Keratinocyte (primary cell): ENCODE results near the gene VPS26B. TPM values are rescaled to one million over a fixed set of nuclear protein-coding genes. Genes with fewer than 3 reads are reported as not detected.
A peak's percentile ranks its signal among the peaks of the same experiment; 100 is the strongest.

ENCODE experiments used
- DNase-seq: peaks from one replicate; pipeline ENCODE4 v3.0.0-alpha.2; 2011; ENCODE audit warnings: low read depth, missing footprints, low spot score
- FAIRE-seq: peaks from 2 replicates; lab custom pipeline; 2011; peaks lifted over from hg19 to GRCh38; lab: Jason Lieb, UNC
- H2AFZ ChIP-seq: 2 replicates; pipeline ENCODE4 v1.6.0; 2012; ENCODE audit warnings: low read length, control low read depth, inconsistent platforms; ENCODE audit not compliant: control insufficient read depth
- H3K27ac ChIP-seq: 2 replicates; pipeline ENCODE4 v1.5.1; 2011; ENCODE audit warnings: low read length; ENCODE audit not compliant: control insufficient read depth, insufficient read depth
- H3K27me3 ChIP-seq: 3 replicates; pipeline ENCODE4 v1.6.0; 2011; ENCODE audit warnings: low read length; ENCODE audit not compliant: control insufficient read depth, insufficient read depth; ENCODE audit errors: extremely low read depth
- H3K36me3 ChIP-seq, 2 experiments: 2 replicates in 1 of 2; 3 replicates in 1 of 2; pipeline ENCODE4 v1.5.1; 2011; ENCODE audit warnings: low read length in 2 of 2, mild to moderate bottlenecking in 1 of 2; ENCODE audit not compliant: control insufficient read depth in 2 of 2, insufficient read depth in 2 of 2; ENCODE audit errors: extremely low read depth in 1 of 2
- H3K4me1 ChIP-seq: 3 replicates; pipeline ENCODE4 v1.5.1; 2011; ENCODE audit warnings: low read length; ENCODE audit not compliant: control insufficient read depth, insufficient read depth; ENCODE audit errors: extremely low read depth
- H3K4me2 ChIP-seq: 3 replicates; pipeline ENCODE4 v1.6.0; 2011; ENCODE audit warnings: low read depth, low read length; ENCODE audit not compliant: control insufficient read depth, insufficient read depth; ENCODE audit errors: extremely low read depth
- H3K4me3 ChIP-seq, 3 experiments: fragments of 200-600 bp in 1 of 3; sonication (generic) in 1 of 3; 2 replicates in 2 of 3; 3 replicates in 1 of 3; pipeline ENCODE4 v1.5.1; 2011 to 2016; ENCODE audit warnings: low read length in 3 of 3, mild to moderate bottlenecking in 3 of 3, control low read depth in 2 of 3, inconsistent platforms in 1 of 3, low read depth in 1 of 3, mixed read lengths in 1 of 3, mixed run types in 1 of 3, moderate library complexity in 1 of 3; ENCODE audit not compliant: control insufficient read depth in 2 of 3, insufficient read depth in 2 of 3; ENCODE audit errors: extremely low read depth in 1 of 3
- H3K79me2 ChIP-seq: 2 replicates; pipeline ENCODE4 v1.6.0; 2012; ENCODE audit warnings: low read length; ENCODE audit not compliant: control insufficient read depth, insufficient read depth
- H3K9ac ChIP-seq: 3 replicates; pipeline ENCODE4 v1.6.0; 2011; ENCODE audit warnings: low read length; ENCODE audit not compliant: control insufficient read depth, insufficient read depth; ENCODE audit errors: extremely low read depth
- H3K9me1 ChIP-seq: 3 replicates; pipeline ENCODE4 v1.6.0; 2011; ENCODE audit warnings: low read length; ENCODE audit not compliant: control insufficient read depth, insufficient read depth; ENCODE audit errors: extremely low read depth
- H3K9me3 ChIP-seq: 2 replicates; pipeline ENCODE4 v1.5.1; 2012; ENCODE audit warnings: low read depth, low read length; ENCODE audit not compliant: control insufficient read depth
- H4K20me1 ChIP-seq: 3 replicates; pipeline ENCODE4 v1.6.0; 2011; ENCODE audit warnings: low read length; ENCODE audit not compliant: control insufficient read depth, insufficient read depth; ENCODE audit errors: extremely low read depth
- EZH2 ChIP-seq: IDR thresholded peaks from one replicate; pipeline ENCODE4 v1.6.1; 2012; ENCODE audit warnings: inconsistent platforms, mild to moderate bottlenecking, low read length, moderate library complexity
- dilution Hi-C: fragments of 300-500 bp; cut with MboI; formaldehyde crosslinking; loops from one replicate; pipeline ENCODE4 v1.7.0; 2020; ENCODE audit warnings: low sequenced_read_pairs; ENCODE audit not compliant: extremely low pct_ligation_motif_present
- polyA plus RNA-seq, 5 experiments: library from polyadenylated mRNA; depleted of rRNA in 3 of 5; stranded (reverse) in 3 of 5; stranded (forward) in 1 of 5; unstranded in 1 of 5; fragments of >200 nt; gene quantifications; 1 replicate in 1 of 5; 2 replicates in 3 of 5; 3 replicates in 1 of 5; pipeline versions ENCODE4 v1.2.1 to v1.2.3, GENCODE V29; 2011 to 2012; ENCODE audit warnings: missing spikeins in 2 of 5, low read depth in 1 of 5, low replicate concordance in 1 of 5
- TF ChIP-seq, protein P1 (sequence below), 3 experiments: IDR thresholded peaks in 1 of 3; conservative IDR thresholded peaks in 1 of 3; optimal IDR thresholded peaks in 1 of 3; 2 replicates in 2 of 3; 3 replicates in 1 of 3; pipeline versions ENCODE3 to v1.5.1; 2011; ENCODE audit warnings: low read length in 3 of 3, mild to moderate bottlenecking in 3 of 3, moderate library complexity in 2 of 3, control low read depth in 1 of 3, inconsistent platforms in 1 of 3; ENCODE audit not compliant: insufficient read depth in 2 of 3; ENCODE audit errors: extremely low read depth in 1 of 3

The VPS26B gene
- polyA plus RNA-seq, 1 donor (not counting 4 experiments of a cell fraction or from before 2014, with no cell fraction given) = 46.9 TPM

DNA sequence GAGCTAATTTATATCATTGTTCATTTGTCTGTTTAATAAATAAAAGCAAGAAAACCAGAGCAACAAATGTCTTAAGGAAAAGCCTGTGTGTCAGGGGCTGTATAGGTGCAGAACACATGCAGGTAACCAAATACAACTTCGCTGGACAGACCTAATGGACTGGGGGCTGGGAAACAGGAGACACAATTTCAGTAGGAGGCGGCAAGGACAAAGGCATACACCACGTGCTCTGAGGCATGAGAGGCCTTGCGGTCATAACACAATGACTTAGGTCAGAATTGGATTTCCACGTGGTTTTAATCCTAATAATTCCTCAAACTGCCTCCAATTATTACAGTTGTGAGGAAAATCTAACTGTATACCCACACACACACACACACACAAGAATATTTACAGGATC, 43.0 kb downstream of the VPS26B start:
- Histone ChIP-seq H3K36me3 (peaks cover 4 to 6% of the 10 kb centered on the region in 2 experiments), H3K79me2 (peaks cover 4% of the 10 kb centered on the region), H3K9me3 (no peaks in the 10 kb centered on the region), H4K20me1 (no peaks in the 10 kb centered on the region), H2AFZ (peak overlapping the region; percentile 12), H3K27me3 (no peaks in the 10 kb centered on the region), H3K27ac (peak overlapping the region; percentile 69), H3K4me1 (peaks cover 32% of the 10 kb centered on the region), H3K4me2 (peak overlapping the region; percentile 28), H3K9ac (no peak overlapping the region), H3K4me3 (no peak overlapping the region), H3K9me1 (no peaks in the 10 kb centered on the region)
- no peak for FAIRE-seq
- no peak for DNase-seq
- TF ChIP-seq, protein P1, sequence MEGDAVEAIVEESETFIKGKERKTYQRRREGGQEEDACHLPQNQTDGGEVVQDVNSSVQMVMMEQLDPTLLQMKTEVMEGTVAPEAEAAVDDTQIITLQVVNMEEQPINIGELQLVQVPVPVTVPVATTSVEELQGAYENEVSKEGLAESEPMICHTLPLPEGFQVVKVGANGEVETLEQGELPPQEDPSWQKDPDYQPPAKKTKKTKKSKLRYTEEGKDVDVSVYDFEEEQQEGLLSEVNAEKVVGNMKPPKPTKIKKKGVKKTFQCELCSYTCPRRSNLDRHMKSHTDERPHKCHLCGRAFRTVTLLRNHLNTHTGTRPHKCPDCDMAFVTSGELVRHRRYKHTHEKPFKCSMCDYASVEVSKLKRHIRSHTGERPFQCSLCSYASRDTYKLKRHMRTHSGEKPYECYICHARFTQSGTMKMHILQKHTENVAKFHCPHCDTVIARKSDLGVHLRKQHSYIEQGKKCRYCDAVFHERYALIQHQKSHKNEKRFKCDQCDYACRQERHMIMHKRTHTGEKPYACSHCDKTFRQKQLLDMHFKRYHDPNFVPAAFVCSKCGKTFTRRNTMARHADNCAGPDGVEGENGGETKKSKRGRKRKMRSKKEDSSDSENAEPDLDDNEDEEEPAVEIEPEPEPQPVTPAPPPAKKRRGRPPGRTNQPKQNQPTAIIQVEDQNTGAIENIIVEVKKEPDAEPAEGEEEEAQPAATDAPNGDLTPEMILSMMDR (optimal IDR thresholded peaks at IDR 0.05 in 1 of 3, IDR thresholded peaks at IDR 0.05 in 1 of 3, conservative IDR thresholded peaks at IDR 0.05 in 1 of 3; ENCODE audit: extremely low read depth in 1 of 3, insufficient read depth in 2 of 3, low read length in 3 of 3) = no peak
- no peak for TF ChIP-seq EZH2
- dilution Hi-C loops = no loop called here

DNA sequence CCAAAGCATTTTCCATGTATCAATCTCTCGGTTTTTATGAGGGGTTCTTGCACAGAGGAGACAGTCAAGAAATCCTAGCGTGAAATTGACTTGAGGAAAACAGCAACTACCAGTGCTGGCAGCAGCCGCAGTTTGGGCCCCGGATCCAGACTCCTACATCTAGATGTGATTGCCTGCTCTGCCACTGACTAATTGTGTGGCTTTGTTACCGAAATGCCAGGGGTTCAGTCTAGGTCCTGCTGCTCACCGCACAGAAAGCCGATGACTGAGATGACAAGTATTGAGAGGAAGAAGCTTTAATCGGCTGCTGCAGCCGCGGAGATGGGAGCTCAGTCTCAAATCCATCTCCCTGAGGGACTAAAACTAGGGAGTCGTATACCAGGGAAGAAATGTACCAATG, 43.5 kb downstream of the VPS26B start:
- dilution Hi-C loops = no loop called here
- H3K27ac ChIP-seq = no peak overlapping the region

More for the DNA sequence above, 43.5 kb downstream of the VPS26B start:
- no peak overlapping the region for H3K4me2 ChIP-seq
- H3K9ac ChIP-seq = no peak overlapping the region
- TF ChIP-seq EZH2 = no peak
- TF ChIP-seq, protein P1 (optimal IDR thresholded peaks at IDR 0.05 in 1 of 3, IDR thresholded peaks at IDR 0.05 in 1 of 3, conservative IDR thresholded peaks at IDR 0.05 in 1 of 3; ENCODE audit: extremely low read depth in 1 of 3, insufficient read depth in 2 of 3, low read length in 3 of 3) = no peak
- no peak overlapping the region for H3K4me3 ChIP-seq
- H3K27me3 ChIP-seq = no peaks in the 10 kb centered on the region
- DNase-seq = no peak
- peaks cover 4% of the 10 kb centered on the region for H3K79me2 ChIP-seq
- H3K9me1 ChIP-seq = no peaks in the 10 kb centered on the region
- H3K9me3 ChIP-seq = no peaks in the 10 kb centered on the region
- no peak for FAIRE-seq
- H3K36me3 ChIP-seq = peaks cover 3 to 5% of the 10 kb centered on the region in 2 experiments
- H3K4me1 ChIP-seq = peaks cover 32% of the 10 kb centered on the region
- no peak overlapping the region for H2AFZ ChIP-seq
- no peaks in the 10 kb centered on the region for H4K20me1 ChIP-seq
